ENCODE results near the gene IL15RA. TPM values are rescaled to one million over a fixed set of nuclear protein-coding genes. Genes with fewer than 3 reads are reported as not detected.

Gene IL15RA
- total and polyA plus RNA-seq, 2 of the 8 experiments (the other 6 are each of a cell fraction or from before 2014, with no cell fraction given), result 1.3 to 1.4 TPM

- H4K5ac ChIP-seq (ENCODE audit: insufficient read length, low read depth, low read length), result no peak overlapping the region
- H3K56ac ChIP-seq (replicated peaks; ENCODE audit: insufficient read length, low read depth, low read length), result no peak overlapping the region
- no peak overlapping the region; the same call in 1 of the 2 replicates for H4K8ac ChIP-seq (ENCODE audit: extremely low read depth, insufficient read depth, low read length)
- no peak overlapping the region for H3K4me2 ChIP-seq (ENCODE audit: insufficient read depth in 1 of 2, low read depth in 2 of 2, low read length in 2 of 2)
- DNase-seq (ENCODE audit: low read depth in 1 of 2, low spot score in 2 of 2) (no peak), FAIRE-seq (no peak)
- H2BK15ac ChIP-seq (ENCODE audit: low read length), result no peak overlapping the region
- H2BK5ac ChIP-seq (ENCODE audit: low read depth, low read length), result no peak overlapping the region
- no peak overlapping the region for H2BK120ac ChIP-seq (replicated peaks; ENCODE audit: low read depth, low read length)
- H3K9me3 ChIP-seq (ENCODE audit: insufficient read depth in 2 of 2, low read depth in 1 of 2, low read length in 1 of 2), result no peaks in the 10 kb centered on the region
- no peak overlapping the region for H2BK20ac ChIP-seq (ENCODE audit: low read length)
- no peak overlapping the region for H3K27ac ChIP-seq (ENCODE audit: low read depth, low read length)
- no peak overlapping the region for H3K23ac ChIP-seq (ENCODE audit: insufficient read length)
- no peak overlapping the region for H3K18ac ChIP-seq (ENCODE audit: extremely low read depth, low read length)
- ChIA-PET POLR2A (ENCODE audit: partially characterized antibody) (interaction anchor here (0.6 to 1.2 kb wide), 2 partner anchors 9 to 139 kb away, joined by 3 read pairs; no protein-coding TSS in a partner anchor), CTCF (ENCODE audit: partially characterized antibody) (interaction anchor here (0.6 to 1.4 kb wide), 3 partner anchors 12 to 313 kb away, joined by 3 to 4 read pairs (median 3); no protein-coding TSS in a partner anchor)
- H4K91ac ChIP-seq (replicated peaks; ENCODE audit: insufficient read length, low read length), result no peak overlapping the region
- H2AFZ ChIP-seq (ENCODE audit: low read length), result no peak overlapping the region
- 95% methylated on average over 18 of the region's 18 CpGs; no CpG with 5 or more reads in 1 of the 2 experiments for WGBS, 2 experiments (ENCODE audit: extremely low coverage in 1 of 2, insufficient coverage in 1 of 2, insufficient read length in 1 of 2, insufficient replicate concordance in 2 of 2, low coverage in 1 of 2, low lambda C conversion rate in 2 of 2, missing lambda C conversion rate in 1 of 2)
- H3K4ac ChIP-seq (replicated peaks; ENCODE audit: insufficient read length, low read depth, low read length), result no peak overlapping the region
- peaks cover 0 to 2% (median under 1%) of the 10 kb centered on the region in 4 experiments; a peak in 1 of 7 replicates for H3K4me1 ChIP-seq (replicated peaks in 1 of 4; ENCODE audit: control insufficient read depth in 3 of 4, insufficient read depth in 4 of 4, low read length in 3 of 4)
- H3K36me3 ChIP-seq (ENCODE audit: control insufficient read depth in 2 of 4, insufficient read depth in 4 of 4, low read length in 3 of 4), result peaks cover 4 to 33% (median 19%) of the 10 kb centered on the region in 4 experiments; a peak in 6 of 8 replicates
- H3K4me3 ChIP-seq (ENCODE audit: extremely low read depth in 1 of 4, insufficient read depth in 2 of 4, low read depth in 3 of 4, low read length in 4 of 4), result no peak overlapping the region
- H4K20me1 ChIP-seq (replicated peaks in 1 of 2; ENCODE audit: control insufficient read depth in 1 of 2, insufficient read depth in 2 of 2, low read length in 2 of 2), result peaks cover 3 to 5% of the 10 kb centered on the region in 2 experiments
- no peaks in the 10 kb centered on the region for H3K27me3 ChIP-seq (replicated peaks in 1 of 4; ENCODE audit: control insufficient read depth in 3 of 4, extremely low read depth in 1 of 4, insufficient read depth in 3 of 4, low read length in 3 of 4)
- H2BK12ac ChIP-seq (ENCODE audit: low read depth, low read length), result no peak overlapping the region
- H2AK5ac ChIP-seq (ENCODE audit: low read depth, low read length), result no peak overlapping the region
- H3K23me2 ChIP-seq (ENCODE audit: low read depth, low read length), result no peaks in the 10 kb centered on the region; the same call in 1 of the 2 replicates
- no peak overlapping the region for H3K14ac ChIP-seq (ENCODE audit: insufficient read length)
- no peak overlapping the region for H3K9ac ChIP-seq (replicated peaks in 1 of 4; ENCODE audit: extremely low read depth in 1 of 4, low read depth in 3 of 4, low read length in 3 of 4)
- H3K79me1 ChIP-seq (ENCODE audit: low read depth, low read length), result no peaks in the 10 kb centered on the region
- H3K79me2 ChIP-seq (ENCODE audit: control insufficient read depth in 1 of 2, insufficient read depth in 2 of 2, low read length in 2 of 2), result no peaks in the 10 kb centered on the region
- no peak for TF ChIP-seq CBX5 (IDR thresholded peaks at IDR 0.05; ENCODE audit: low read depth, low read length)
- no peak for TF ChIP-seq NRF1 (IDR thresholded peaks at IDR 0.05; ENCODE audit: low read depth, low read length)
- no peak for TF ChIP-seq SIX5 (IDR thresholded peaks at IDR 0.05; ENCODE audit: low read depth, low read length)
- TF ChIP-seq SP4 (IDR thresholded peaks at IDR 0.05; ENCODE audit: low read length), result no peak
- TF ChIP-seq JUND (IDR thresholded peaks at IDR 0.05; ENCODE audit: low read length), result no peak
- no peak for TF ChIP-seq CHD1 (IDR thresholded peaks at IDR 0.05; ENCODE audit: low read depth, low read length)
- no peak for TF ChIP-seq CBX8 (IDR thresholded peaks at IDR 0.05; ENCODE audit: borderline replicate concordance, low read depth, low read length)
- TF ChIP-seq KDM1A (IDR thresholded peaks at IDR 0.05; ENCODE audit: borderline replicate concordance, low read length), result no peak
- no peak for TF ChIP-seq RNF2 (IDR thresholded peaks at IDR 0.05; ENCODE audit: borderline replicate concordance, low read depth, low read length, missing control alignments, poor library complexity, severe bottlenecking)
- TF ChIP-seq TAF1 (IDR thresholded peaks at IDR 0.05; ENCODE audit: low read depth, low read length), result no peak
- no peak for TF ChIP-seq HDAC6 (IDR thresholded peaks at IDR 0.05; ENCODE audit: low read depth, low read length)
- no peak for TF ChIP-seq TBP (IDR thresholded peaks at IDR 0.05; ENCODE audit: low read depth, low read length)
- TF ChIP-seq SAP30 (IDR thresholded peaks at IDR 0.05; ENCODE audit: insufficient read depth, insufficient replicate concordance, low read length), result no peak
- no peak for TF ChIP-seq SRF (IDR thresholded peaks at IDR 0.05; ENCODE audit: low read depth, low read length)
- no peak for TF ChIP-seq TCF12 (IDR thresholded peaks at IDR 0.05; ENCODE audit: low read depth, low read length)
Observed at GRCh38 chr10:5937016-5937415, 40.3 kb downstream of the IL15RA start.
